Measurements from ENCODE around the gene AFF3. TPM values are rescaled to one million over a fixed set of nuclear protein-coding genes. Genes with fewer than 3 reads are reported as not detected.

AFF3 gene
- total RNA-seq, 5 donors from 2014 or later (not counting 1 experiment from before 2014, with no cell fraction given) = 9.9 to 23.5 (median 11.5) TPM

GRCh38 chr2:99652862-99653261 lies 489.5 kb downstream of the AFF3 start:
- H3K4me1 Mint-ChIP-seq = no peaks in the 10 kb centered on the region
- no peaks in the 10 kb centered on the region for H3K9me3 Mint-ChIP-seq
- H3K27ac Mint-ChIP-seq = no peak overlapping the region
- H3K36me3 Mint-ChIP-seq = peaks cover 16% of the 10 kb centered on the region
- Histone ChIP-seq H3K4me3 (ENCODE audit: control insufficient read depth in 1 of 2, extremely low read depth in 1 of 2, low read length in 1 of 2) (no peak overlapping the region), H3K27me3 (replicated peaks in 1 of 2; ENCODE audit: control insufficient read depth in 2 of 2, extremely low read depth in 1 of 2, insufficient read depth in 2 of 2, low read length in 1 of 2) (no peaks in the 10 kb centered on the region), H3K27ac (ENCODE audit: low read length) (no peak overlapping the region), H3K36me3 (ENCODE audit: control insufficient read depth in 2 of 2, extremely low read depth in 1 of 2, insufficient read depth in 1 of 2, low read length in 1 of 2) (no peaks in the 10 kb centered on the region), H3K4me1 (ENCODE audit: control insufficient read depth in 1 of 2, extremely low read depth in 1 of 2, insufficient read depth in 2 of 2, low read length in 2 of 2) (no peaks in the 10 kb centered on the region), H3K9me3 (no peaks in the 10 kb centered on the region)
- H3K27me3 Mint-ChIP-seq = no peaks in the 10 kb centered on the region
- no peak for DNase-seq
- ATAC-seq (replicated peaks in 1 of 4) = no peak
- ChIA-PET POLR2A (no interaction called here), CTCF (no interaction called here)
- no CpG with 5 or more reads among the region's 8 CpGs for WGBS (ENCODE audit: insufficient coverage)
- no peak overlapping the region for H3K4me3 Mint-ChIP-seq

DNA sequence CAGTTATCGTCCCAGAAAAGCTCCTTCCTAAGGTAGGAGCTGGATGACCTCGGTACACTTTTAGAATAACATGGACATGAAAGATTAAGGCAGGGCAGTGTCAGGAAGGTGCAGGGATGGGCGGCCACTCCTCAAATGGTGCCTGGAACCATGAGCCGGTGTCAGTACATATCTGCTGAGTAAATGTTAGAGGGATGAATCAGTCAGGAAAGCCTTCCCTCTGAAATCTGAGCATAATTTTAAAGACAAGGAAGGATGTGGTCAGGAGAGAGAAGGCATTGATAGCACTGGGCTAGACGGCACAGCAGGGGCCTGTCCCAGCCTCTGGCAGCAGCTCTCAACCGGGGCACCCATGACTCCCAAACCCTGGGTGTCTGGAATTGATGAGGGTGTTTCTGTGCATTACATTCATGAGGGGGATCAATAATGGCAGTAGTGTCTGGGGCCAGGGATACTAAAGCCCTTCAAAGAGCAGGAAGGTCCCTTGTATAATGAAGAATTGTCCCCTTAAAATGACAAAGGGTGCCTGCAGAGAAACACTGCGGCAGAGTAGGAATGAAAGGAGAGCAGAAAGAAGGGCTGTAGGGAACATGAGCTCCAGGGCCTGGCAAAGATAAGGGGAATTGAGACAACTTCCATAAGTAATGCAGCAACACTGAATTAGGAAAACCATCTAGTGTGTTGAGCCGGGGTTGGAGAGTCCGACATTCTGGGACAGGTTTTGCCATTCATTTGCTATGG lies 490.3 kb downstream of the AFF3 start:
- ATAC-seq (replicated peaks in 1 of 4) (no peak), DNase-seq (no peak)
- no peak overlapping the region for H3K27ac ChIP-seq (ENCODE audit: low read length)
- H3K4me3 Mint-ChIP-seq = no peak overlapping the region
- no peaks in the 10 kb centered on the region for H3K27me3 Mint-ChIP-seq
- no peak overlapping the region for H3K4me3 ChIP-seq (ENCODE audit: control insufficient read depth in 1 of 2, extremely low read depth in 1 of 2, low read length in 1 of 2)
- no peaks in the 10 kb centered on the region for H3K27me3 ChIP-seq (replicated peaks in 1 of 2; ENCODE audit: control insufficient read depth in 2 of 2, extremely low read depth in 1 of 2, insufficient read depth in 2 of 2, low read length in 1 of 2)
- ChIA-PET POLR2A (no interaction called here), CTCF (no interaction called here)
- H3K36me3 Mint-ChIP-seq = peaks cover 23% of the 10 kb centered on the region
- no peaks in the 10 kb centered on the region for H3K9me3 ChIP-seq
- no peaks in the 10 kb centered on the region for H3K4me1 ChIP-seq (ENCODE audit: control insufficient read depth in 1 of 2, extremely low read depth in 1 of 2, insufficient read depth in 2 of 2, low read length in 2 of 2)
- no peaks in the 10 kb centered on the region for H3K4me1 Mint-ChIP-seq
- no peak overlapping the region for H3K27ac Mint-ChIP-seq
- peaks cover 0 to 4% (median 0%) of the 10 kb centered on the region in 3 donors for H3K9me3 Mint-ChIP-seq
- no peaks in the 10 kb centered on the region for H3K36me3 ChIP-seq (ENCODE audit: control insufficient read depth in 2 of 2, extremely low read depth in 1 of 2, insufficient read depth in 1 of 2, low read length in 1 of 2)
- WGBS (ENCODE audit: insufficient coverage) = 84% methylated on average over 9 of the region's 9 CpGs

- Histone ChIP-seq H3K9me3 (no peaks in the 10 kb centered on the region), H3K36me3 (ENCODE audit: control insufficient read depth in 2 of 2, extremely low read depth in 1 of 2, insufficient read depth in 1 of 2, low read length in 1 of 2) (no peaks in the 10 kb centered on the region), H3K27ac (ENCODE audit: low read length) (no peak overlapping the region), H3K4me3 (ENCODE audit: control insufficient read depth in 1 of 2, extremely low read depth in 1 of 2, low read length in 1 of 2) (no peak overlapping the region), H3K27me3 (replicated peaks in 1 of 2; ENCODE audit: control insufficient read depth in 2 of 2, extremely low read depth in 1 of 2, insufficient read depth in 2 of 2, low read length in 1 of 2) (no peaks in the 10 kb centered on the region), H3K4me1 (ENCODE audit: control insufficient read depth in 1 of 2, extremely low read depth in 1 of 2, insufficient read depth in 2 of 2, low read length in 2 of 2) (no peaks in the 10 kb centered on the region)
- ChIA-PET CTCF (interaction anchor here in 1 of 2 donors (0.6 kb wide), 1 partner anchor 38 kb away, joined by 4 read pairs; no protein-coding TSS in a partner anchor), POLR2A (no interaction called here)
- Mint-ChIP-seq H3K9me3 (peaks cover 0 to 5% (median 0%) of the 10 kb centered on the region in 3 donors), H3K27me3 (peaks cover 0 to 6% of the 10 kb centered on the region in 2 donors), H3K36me3 (peaks cover 32% of the 10 kb centered on the region), H3K4me3 (no peak overlapping the region), H3K27ac (no peak overlapping the region), H3K4me1 (no peaks in the 10 kb centered on the region)
- 83% methylated on average over 2 of the region's 13 CpGs for WGBS (ENCODE audit: insufficient coverage)
- DNase-seq (no peak), ATAC-seq (replicated peaks in 1 of 4) (no peak)
Observed at GRCh38 chr2:99648906-99649789, 493.2 kb downstream of the AFF3 start.

DNA sequence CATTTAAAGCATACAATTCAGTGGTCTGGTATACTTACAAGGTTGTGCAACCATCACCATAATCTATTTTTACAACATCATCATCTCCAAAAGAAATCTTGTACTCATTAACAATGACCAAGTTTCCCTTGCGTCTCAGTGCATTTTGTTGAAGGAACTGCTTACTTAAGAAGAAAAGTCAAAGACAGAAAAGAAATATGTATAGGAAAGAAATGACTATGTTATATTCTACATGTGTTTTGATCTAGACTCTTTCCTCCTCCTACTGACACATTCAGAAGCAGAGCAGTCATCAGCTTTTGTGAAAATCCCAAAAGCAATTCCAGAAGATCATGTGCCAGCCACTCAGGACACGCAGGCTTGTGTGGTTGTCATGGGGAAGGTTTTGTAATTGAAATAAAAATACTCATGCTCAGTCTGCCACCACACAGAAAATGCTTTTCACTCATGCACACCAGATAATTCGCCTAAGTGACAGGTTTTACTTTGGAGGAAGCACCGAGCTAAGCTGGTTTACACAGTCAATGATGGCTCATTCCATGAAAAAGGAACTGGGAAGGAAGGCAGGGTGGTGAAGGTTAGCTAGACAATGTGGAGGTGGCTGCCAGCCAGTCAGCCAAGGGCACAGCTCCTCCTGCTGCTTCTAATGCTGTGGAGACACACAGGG lies 494.1 kb downstream of the AFF3 start:
- H3K27ac Mint-ChIP-seq = no peak overlapping the region
- 100% methylated on average over 1 of the region's 4 CpGs for WGBS (ENCODE audit: insufficient coverage)
- H3K36me3 Mint-ChIP-seq = peaks cover 32% of the 10 kb centered on the region
- H3K9me3 Mint-ChIP-seq = peaks cover 0 to 5% (median 0%) of the 10 kb centered on the region in 3 donors
- Histone ChIP-seq H3K9me3 (no peaks in the 10 kb centered on the region), H3K4me1 (ENCODE audit: control insufficient read depth in 1 of 2, extremely low read depth in 1 of 2, insufficient read depth in 2 of 2, low read length in 2 of 2) (no peaks in the 10 kb centered on the region), H3K27me3 (replicated peaks in 1 of 2; ENCODE audit: control insufficient read depth in 2 of 2, extremely low read depth in 1 of 2, insufficient read depth in 2 of 2, low read length in 1 of 2) (peaks cover 0 to 3% of the 10 kb centered on the region in 2 experiments), H3K27ac (ENCODE audit: low read length) (no peak overlapping the region), H3K36me3 (ENCODE audit: control insufficient read depth in 2 of 2, extremely low read depth in 1 of 2, insufficient read depth in 1 of 2, low read length in 1 of 2) (no peaks in the 10 kb centered on the region), H3K4me3 (ENCODE audit: control insufficient read depth in 1 of 2, extremely low read depth in 1 of 2, low read length in 1 of 2) (no peak overlapping the region)
- CTCF ChIA-PET = interaction anchor here in 1 of 2 donors (0.6 kb wide), 1 partner anchor 37 kb away, joined by 4 read pairs; no protein-coding TSS in a partner anchor
- ATAC-seq (replicated peaks in 1 of 4) (no peak), DNase-seq (no peak)
- POLR2A ChIA-PET = no interaction called here
- H3K27me3 Mint-ChIP-seq = peaks cover 0 to 6% of the 10 kb centered on the region in 2 donors
- no peaks in the 10 kb centered on the region for H3K4me1 Mint-ChIP-seq
- no peak overlapping the region for H3K4me3 Mint-ChIP-seq

DNA sequence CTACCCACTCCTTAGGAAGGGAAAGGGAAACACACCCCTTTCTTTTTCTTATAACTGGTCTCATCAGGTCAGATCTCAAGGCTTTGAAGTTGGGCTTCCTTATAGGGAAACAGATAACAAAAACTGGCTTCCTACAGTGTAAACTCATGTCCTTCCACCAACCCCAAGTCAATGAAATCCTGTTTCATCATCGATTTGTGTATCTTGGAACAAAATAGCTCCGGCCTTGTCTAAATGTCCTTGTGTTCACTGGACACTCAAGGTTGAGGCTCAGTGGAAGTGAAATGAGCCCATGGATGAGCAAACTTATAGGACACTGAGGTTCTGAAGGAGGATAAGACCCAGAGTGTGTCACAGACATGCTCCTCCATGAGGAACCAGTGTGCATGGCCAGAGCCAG lies 496.4 kb downstream of the AFF3 start:
- Histone ChIP-seq H3K4me3 (ENCODE audit: control insufficient read depth in 1 of 2, extremely low read depth in 1 of 2, low read length in 1 of 2) (no peak overlapping the region), H3K4me1 (ENCODE audit: control insufficient read depth in 1 of 2, extremely low read depth in 1 of 2, insufficient read depth in 2 of 2, low read length in 2 of 2) (no peaks in the 10 kb centered on the region), H3K27me3 (replicated peaks in 1 of 2; ENCODE audit: control insufficient read depth in 2 of 2, extremely low read depth in 1 of 2, insufficient read depth in 2 of 2, low read length in 1 of 2) (peaks cover 0 to 3% of the 10 kb centered on the region in 2 experiments), H3K9me3 (no peaks in the 10 kb centered on the region), H3K27ac (ENCODE audit: low read length) (no peak overlapping the region), H3K36me3 (ENCODE audit: control insufficient read depth in 2 of 2, extremely low read depth in 1 of 2, insufficient read depth in 1 of 2, low read length in 1 of 2) (no peaks in the 10 kb centered on the region)
- DNase-seq = no peak
- WGBS (ENCODE audit: insufficient coverage) = 92% methylated on average over 2 of the region's 2 CpGs
- H3K36me3 Mint-ChIP-seq = peaks cover 22% of the 10 kb centered on the region
- no peaks in the 10 kb centered on the region for H3K4me1 Mint-ChIP-seq
- no peak overlapping the region for H3K4me3 Mint-ChIP-seq
- peaks cover 0 to 5% (median 0%) of the 10 kb centered on the region in 3 donors for H3K9me3 Mint-ChIP-seq
- H3K27ac Mint-ChIP-seq = no peak overlapping the region
- H3K27me3 Mint-ChIP-seq = peaks cover 0 to 6% of the 10 kb centered on the region in 2 donors
- ChIA-PET POLR2A (no interaction called here), CTCF (no interaction called here)
- ATAC-seq (replicated peaks in 1 of 4) = no peak

GRCh38 chr2:99644419-99644787 lies 498.0 kb downstream of the AFF3 start:
- peaks cover 0 to 5% (median 0%) of the 10 kb centered on the region in 3 donors for H3K9me3 Mint-ChIP-seq
- H3K27ac ChIP-seq (ENCODE audit: low read length) = no peak overlapping the region
- H3K4me1 ChIP-seq (ENCODE audit: control insufficient read depth in 1 of 2, extremely low read depth in 1 of 2, insufficient read depth in 2 of 2, low read length in 2 of 2) = no peaks in the 10 kb centered on the region
- ChIA-PET CTCF (no interaction called here), POLR2A (no interaction called here)
- no peak overlapping the region for H3K4me3 ChIP-seq (ENCODE audit: control insufficient read depth in 1 of 2, extremely low read depth in 1 of 2, low read length in 1 of 2)
- H3K4me3 Mint-ChIP-seq = no peak overlapping the region
- ATAC-seq (replicated peaks in 1 of 4) (no peak), DNase-seq (no peak)
- no peak overlapping the region for H3K27ac Mint-ChIP-seq
- H3K4me1 Mint-ChIP-seq = no peaks in the 10 kb centered on the region
- H3K9me3 ChIP-seq = no peaks in the 10 kb centered on the region
- 96% methylated on average over 5 of the region's 5 CpGs for WGBS (ENCODE audit: insufficient coverage)
- H3K27me3 ChIP-seq (replicated peaks in 1 of 2; ENCODE audit: control insufficient read depth in 2 of 2, extremely low read depth in 1 of 2, insufficient read depth in 2 of 2, low read length in 1 of 2) = peaks cover 0 to 3% of the 10 kb centered on the region in 2 experiments
- H3K36me3 ChIP-seq (ENCODE audit: control insufficient read depth in 2 of 2, extremely low read depth in 1 of 2, insufficient read depth in 1 of 2, low read length in 1 of 2) = no peaks in the 10 kb centered on the region
- peaks cover 0 to 6% of the 10 kb centered on the region in 2 donors for H3K27me3 Mint-ChIP-seq
- peaks cover 22% of the 10 kb centered on the region for H3K36me3 Mint-ChIP-seq

All from T-cell (primary cell).